Amygdala (tissue), 56 donors: ENCODE measurements around the gene SLC25A6.
"Not testable (repeated sequence)": the region's sequence is repeated elsewhere in the genome, so short reads cannot be mapped to it uniquely, and the experiment has no call there.

Source experiments
- DNase-seq, 56 donors: peaks; one replicate each; lab custom pipeline; 2025; lab: John Stamatoyannopoulos, UW

SLC25A6 gene

DNA sequence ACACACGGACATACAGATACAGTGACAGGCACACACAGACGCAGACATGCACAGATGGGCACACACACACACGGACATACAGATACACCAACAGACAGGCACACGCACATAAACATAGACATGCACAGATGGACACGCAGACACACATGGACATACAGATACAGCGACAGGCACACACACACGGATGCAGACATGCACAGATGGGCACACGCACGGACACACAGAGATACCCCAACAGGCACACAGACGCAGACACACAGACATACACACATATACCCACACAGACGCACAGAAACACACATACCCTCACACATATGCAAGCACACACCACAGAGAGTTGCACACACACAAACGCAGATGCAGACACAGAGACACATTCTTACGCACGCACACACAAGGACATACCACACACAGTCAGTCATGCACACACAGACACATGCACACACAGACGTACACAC is 24.4 kb upstream of the SLC25A6 start:
- DNase-seq: no peak

DNA sequence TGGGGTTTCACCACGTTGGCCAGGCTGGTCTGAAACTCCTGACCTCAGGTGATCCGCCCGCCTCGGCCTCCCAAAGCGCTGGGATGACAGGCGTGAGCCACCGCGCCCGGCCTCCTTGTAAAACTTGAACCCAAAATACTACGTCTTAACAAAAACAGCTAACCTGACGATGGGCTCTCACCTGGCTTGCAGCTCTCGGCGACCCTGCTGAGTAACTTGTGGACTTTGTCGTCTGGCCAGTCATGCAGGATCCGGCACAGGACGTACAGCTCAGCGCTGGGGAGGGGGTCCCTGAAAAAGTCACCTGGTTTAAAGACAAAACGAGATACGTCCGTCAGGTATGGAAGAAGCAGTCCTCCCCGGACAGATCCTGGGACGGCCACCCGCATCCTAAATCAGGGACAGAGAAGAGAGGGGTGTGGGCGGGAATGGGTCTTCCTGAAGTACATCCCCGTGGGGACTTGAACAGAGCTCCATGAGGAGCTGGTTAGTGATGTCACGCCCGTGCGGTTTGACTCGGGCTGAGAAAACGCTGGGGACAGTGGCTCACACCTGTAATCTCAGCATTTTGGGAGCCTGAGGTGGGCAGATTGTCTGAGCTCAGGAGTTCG is 20.7 kb upstream of the SLC25A6 start:
- DNase-seq: no peak

DNA sequence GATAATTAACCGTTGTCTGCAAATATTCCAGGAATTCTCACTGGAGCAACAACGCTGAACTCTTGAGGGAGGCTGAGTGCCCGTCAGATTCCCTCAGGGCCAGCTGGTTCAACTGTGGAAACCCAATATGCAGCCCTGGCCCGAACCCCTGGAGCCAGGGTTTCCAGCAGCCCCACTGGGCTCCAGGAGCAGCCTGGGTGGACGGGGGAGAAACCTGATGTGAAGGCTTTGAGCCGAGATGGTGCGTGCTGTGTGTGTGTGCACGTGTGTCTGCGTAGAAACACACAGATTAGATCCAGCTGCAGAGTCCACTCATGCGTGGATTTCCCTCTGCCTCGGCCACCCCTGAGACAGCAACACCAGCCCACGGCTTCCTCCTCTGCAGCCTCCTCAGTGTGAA is 19.4 kb upstream of the SLC25A6 start:
- DNase-seq: no peak

DNA sequence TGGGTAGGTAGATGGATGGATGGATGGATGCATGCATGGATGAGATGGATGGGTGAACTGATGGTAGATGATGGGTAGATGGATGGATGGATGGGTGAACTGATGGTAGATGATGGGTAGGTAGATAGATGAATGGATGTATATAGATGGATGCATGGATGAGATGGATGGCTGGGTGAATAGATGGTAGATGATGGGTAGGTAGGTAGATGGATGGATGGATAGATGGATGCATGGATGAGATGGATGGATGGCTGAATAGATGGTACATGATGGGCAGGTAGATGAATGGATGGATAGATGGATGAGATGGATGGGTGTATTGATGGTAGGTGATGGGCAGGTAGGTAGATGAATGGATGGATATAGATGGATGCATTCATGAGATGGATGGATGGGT is 15.1 kb upstream of the SLC25A6 start:
- no peak for DNase-seq

DNA sequence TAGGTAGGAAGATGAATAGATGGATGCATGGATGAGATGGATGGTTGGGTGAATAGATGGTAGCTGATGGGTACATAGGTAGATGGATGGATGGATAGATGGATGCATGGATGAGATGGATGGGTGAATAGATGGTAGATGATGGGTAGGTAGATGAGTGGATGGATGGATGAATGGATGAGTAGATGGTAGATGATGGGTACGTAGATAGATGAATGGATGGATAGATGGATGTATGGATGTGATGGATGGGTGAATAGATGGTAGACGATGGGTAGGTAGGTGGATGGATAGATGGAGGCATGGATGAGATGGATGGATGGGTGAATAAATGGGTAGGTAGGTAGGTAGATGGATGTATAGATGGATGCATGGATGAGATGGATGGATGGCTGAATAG is 13.9 kb upstream of the SLC25A6 start:
- DNase-seq: not testable (repeated sequence)

DNA sequence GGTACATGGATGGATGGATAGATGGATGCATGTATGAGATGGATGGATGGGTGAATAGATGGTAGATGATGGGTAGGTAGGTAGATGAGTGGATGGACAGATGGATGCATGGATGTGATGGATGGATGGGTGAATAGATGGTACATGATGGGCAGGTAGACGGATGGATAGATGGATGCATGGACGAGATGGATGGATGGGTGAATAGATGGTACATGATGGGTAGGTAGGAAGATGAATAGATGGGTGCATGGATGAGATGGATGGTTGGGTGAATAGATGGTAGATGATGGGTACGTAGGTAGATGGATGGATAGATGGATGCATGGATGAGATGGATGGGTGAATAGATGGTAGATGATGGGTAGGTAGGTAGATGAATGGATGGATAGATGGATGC is 12.0 kb upstream of the SLC25A6 start:
- not testable (repeated sequence) for DNase-seq

DNA sequence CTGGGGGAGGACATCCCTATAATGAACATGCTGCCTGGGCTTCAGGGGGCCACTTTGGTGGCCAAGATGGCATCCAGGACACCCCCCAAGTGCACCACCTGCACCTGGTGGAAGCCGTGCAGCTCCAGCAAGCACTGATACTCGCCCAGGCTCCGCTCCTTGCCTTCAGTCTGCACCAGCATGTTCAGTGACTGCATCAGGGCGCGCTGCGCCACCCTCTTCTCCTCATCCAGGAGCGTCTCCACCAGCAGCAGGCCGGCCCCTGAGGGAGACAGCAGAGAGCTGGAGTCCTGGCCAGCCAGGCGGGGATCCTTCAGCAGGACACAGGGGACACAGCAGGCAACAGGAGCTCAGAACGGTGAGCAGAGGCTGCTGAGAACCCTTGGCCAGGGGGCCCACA is 11.3 kb upstream of the SLC25A6 start:
- no peak for DNase-seq

DNA sequence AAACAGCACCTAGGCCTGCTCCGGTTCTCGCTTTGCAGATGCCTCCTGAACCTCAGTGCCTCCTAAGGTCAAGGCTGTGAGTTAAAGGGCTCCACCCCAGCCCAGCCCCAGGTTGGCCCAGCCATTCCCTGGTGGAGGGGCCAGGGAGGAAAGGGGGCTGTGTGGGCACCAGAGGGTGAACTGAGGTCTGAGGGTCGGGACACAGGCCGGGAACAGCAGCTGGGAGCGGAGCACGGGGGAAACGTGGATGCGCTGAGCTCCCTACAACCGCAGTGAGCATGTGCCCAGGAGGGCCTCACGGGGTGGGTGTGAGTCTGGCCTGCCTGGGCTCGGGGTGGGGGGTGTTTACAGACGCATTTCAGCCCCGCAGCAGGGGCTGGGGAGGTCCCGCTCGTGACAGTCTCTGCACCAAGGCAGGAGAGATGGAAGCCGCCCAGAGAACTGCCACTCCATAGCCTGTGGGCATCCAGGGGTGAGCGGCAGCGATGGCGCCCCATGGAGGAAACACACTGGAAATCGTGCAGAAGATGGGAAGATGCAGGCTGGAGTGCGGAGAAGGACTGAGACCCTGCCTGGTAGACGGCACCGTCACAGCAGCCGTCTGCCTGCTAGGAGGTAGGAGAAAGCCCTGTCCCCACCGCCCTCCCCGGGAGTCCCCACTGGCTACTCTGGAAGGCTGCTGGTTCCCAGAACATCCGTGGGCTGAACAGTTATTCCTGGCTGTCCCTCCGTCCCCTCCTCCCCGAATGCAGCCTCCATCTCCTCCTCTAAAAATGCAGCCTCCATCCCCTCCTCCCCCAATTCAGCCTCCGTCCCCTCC is 9.9 kb upstream of the SLC25A6 start:
- no peak for DNase-seq

DNA sequence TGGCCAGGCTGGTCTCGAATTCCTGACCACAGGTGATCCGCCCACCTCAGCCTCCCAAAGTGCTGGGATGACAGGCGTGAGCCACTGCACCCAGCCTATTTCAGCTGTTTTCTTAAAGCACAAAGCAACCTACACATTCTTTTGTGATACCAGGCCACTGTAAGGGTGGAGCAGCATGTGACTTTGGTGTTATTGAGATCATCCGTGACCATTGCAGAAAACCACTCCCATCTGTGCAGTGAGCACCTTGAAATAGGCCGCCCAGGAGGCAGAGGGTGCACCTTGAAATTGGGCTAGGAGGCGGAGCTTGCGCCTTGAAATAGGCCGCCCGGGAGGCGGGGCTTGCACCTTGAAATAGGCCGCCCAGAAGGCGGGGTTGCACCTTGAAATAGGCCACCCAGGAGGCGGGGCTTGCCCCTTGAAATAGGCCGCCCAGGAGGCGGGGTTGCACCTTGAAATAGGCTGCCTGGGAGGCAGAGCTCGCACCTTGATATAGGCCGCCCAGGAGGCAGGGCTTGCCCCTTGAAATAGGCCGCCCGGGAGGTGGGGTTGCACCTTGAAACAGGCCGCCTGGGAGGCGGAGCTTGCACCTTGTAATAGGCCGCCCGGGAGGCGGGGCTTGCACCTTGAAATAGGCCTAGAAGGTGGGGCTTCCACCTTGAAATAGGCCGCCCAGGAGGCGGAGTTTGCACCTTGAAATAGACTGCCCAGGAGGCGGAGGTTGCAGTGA is 9.0 kb upstream of the SLC25A6 start:
- no peak for DNase-seq

DNA sequence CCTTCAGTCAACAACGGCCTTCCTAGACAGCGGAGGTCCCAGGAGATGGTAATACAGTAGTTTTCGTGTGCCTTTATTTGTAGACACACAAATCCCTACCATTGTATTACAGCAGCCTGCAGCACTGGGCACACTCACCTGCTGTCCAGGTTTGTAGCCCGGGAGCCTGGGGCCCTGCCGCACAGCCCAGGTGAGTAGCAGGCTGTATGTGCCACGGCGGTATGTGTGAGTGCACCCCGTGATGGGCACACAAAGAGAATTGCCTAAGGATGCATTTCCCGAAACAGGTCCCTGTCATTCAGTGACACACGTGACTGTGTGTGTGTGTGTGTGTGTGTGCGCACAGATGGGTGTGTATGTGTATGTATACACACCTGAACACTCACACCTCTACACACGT is 8.1 kb upstream of the SLC25A6 start:
- no peak for DNase-seq

DNA sequence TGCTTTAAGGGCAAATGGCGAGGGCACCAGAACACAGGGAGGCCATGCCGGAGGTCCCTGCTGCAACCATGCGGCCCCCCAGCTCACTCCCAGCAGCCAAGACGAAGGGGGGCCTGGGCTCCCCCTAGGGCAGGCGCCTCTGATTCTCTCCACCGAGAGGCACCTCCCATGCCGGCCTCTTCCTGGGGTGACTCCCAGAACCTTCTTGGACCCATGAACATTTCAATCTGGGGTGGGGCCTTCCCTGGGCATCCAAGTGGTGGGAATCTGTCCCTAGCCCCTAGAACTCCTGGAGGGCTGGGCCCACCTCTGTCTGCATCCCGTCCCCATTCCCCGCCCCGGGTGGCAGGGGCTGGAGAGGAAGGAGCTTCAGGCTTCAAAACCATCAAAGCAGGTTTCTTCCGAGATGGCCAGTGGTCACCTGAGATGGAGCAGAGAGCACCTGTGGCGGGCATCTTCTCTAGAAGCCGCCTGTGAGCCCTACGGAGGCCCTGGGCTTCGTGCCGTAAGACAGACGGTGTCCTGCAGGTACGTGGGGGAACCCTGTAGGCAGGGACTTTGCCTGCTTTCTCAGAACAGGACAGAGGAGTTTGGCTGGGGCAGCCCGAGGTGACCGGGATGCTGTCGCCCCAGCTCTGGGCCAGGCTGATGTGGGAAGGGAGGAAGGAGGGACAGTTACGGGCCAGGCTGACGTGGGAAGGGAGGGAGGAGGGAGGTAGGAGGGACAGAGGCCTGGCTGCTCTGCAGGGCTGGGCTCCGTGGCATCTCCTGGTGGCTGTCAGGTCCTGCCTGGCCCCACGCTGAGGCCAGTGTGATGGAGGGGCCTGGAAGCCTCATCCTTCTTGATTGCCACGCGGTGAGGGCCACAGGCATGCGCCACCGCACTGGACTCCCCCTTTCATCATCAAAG is 6.8 kb upstream of the SLC25A6 start:
- DNase-seq: no peak

DNA sequence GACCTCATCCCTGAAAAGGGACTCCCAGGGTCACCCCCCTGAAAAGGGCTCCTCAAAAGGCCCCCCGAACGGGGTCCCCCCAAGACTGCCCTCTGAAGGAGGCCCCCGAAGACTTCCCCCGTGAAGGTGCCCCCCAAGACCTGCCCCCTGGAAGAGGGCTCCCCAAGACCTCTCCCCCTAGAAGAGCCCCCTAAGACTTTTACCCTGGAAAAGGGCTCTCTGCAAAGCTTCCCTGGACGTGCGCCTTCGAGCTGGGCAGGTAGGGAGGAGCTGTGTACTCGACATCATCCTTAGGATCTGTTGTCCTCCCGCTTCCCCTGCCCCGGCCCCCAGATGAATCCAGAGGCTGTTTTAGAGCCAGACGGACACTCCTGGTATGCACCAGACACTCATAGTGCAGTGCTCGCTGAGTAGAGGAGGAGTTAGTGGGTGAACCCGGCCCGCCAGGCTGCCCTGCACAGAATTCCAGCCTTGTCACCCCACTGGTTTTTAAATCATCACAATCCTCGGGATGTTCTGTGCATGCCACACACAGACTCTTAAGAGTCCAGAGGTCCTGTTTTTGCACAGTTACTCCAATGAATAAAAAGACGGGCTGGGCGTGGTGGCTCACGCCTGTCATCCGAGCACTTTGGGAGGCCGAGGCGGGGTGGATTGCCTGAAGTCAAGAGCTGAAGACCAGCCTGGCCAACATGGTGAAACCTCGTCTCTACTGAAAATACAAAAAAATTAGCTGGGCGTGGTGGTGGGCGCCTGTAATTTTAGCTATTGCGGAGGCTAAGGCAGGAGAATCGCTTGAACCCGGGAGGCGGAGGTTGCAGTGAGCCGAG is 5.7 kb upstream of the SLC25A6 start:
- no peak for DNase-seq

DNA sequence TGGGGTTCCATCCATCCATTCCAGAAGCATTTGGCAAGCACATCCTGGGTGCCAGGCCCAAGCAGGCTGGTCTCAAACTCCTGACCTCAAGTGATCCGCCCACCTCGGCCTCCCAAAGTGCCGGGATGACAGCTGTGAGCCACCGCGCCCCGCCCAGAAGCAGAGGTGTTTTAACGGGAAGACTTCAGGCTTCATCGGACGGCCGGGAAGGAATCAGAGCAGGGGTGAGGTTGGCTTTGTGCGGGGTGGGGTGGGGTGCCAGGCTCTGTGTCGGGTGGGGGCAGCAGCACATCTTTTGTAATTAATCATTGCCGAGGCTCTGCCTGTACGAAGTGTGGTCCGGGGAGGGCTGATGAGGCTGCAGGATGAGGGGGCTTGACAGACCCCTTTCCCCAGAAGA is 5.1 kb upstream of the SLC25A6 start:
- DNase-seq: no peak

DNA sequence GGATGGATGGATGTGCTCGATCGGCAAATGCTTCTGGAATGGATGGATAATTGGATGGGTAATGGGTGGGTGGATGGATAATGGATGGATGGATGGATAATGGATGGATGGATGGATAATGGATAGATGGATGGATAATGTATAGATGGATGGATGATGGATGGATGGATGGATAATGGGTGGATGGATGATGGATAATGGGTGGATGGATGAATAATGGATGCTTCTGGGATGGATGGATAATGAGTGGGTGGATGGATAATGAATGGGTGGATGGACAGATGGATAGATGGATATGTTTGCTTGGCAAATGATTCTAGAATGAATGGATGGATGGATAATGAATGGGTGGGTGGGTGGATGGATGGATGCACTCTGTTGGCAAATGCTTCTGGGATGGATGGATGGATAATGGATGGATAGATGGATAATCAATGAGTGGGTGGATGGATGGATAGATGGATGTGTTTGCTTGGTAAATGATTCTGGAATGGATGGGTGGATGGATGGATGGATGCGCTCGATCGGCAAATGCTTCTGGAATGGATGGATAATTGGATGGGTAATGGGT is 3.8 kb upstream of the SLC25A6 start:
- no peak for DNase-seq

DNA sequence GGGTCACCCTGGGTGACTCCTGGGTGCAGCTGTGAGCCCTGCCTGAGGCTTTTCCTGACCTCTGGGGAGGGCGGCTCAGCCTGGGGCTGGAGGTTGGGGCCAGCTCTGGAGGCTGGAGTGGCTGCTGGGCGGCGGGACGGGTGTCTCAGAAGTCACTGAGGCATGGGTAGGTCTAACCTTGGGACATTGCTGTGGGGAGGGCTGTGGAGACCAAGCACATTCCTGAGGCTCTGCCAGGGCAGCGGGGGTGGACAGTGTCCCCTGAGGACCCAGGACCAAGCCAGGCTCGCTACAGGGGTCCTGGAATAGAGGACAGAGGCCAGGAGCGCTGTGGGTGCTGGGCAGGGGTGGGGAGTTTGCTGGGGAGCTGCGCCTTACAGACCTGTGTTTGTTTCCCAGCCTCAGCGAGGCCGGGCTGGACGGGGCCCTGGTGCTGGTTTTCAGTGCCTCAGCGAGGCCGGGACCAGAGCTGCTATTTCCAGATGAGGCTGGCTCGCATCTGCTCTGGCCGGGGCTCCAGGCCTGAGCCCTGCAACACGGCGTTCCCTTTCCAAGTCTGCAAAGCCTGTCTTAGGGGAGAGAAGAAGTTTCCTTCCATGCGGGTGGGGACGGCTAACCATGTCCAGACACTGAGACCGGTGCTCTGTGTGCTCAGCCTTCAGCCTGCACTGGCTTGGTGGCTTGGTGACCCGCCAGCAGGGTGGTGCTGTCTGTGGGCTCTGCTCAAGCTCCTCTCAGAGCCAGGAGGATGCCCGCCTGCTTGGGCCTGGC is 3.0 kb upstream of the SLC25A6 start:
- no peak for DNase-seq

DNA sequence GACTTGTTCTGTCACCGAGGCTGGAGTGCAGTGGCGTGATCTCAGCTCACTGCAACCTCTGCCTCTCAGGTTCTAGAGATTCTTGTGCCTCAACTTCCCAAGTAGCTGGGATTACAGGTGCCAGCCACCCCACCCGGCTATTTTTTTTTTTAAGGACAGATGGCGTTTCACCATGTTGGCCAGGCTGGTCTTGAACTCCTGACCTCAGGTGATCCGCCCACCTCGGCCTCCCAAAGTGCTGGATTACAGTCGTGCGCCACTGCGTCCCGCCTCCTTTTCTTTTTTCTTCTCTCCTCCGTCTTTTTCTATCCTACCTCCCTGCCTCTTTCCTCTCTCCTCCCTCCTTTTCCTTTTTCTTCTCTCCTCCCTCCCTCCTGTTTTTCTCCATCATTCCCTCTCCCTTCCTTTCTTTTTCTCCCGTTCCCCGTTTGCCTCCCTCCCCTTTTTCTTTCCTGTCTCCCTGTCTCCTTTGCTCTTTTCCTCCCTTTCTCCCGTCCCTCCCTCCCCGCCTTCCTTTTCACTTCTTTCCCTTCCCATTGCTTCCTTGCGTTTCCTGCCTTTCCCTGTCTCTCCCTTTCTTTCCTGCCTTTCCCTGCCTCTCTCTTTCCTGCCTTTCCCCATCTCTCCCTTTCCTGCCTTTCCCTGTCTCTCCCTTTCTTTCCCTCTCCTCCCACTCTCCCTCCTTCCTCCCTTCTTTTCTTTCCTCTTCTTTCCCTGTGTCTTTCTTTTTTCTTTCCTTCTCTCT is 2.1 kb upstream of the SLC25A6 start:
- DNase-seq: no peak

DNA sequence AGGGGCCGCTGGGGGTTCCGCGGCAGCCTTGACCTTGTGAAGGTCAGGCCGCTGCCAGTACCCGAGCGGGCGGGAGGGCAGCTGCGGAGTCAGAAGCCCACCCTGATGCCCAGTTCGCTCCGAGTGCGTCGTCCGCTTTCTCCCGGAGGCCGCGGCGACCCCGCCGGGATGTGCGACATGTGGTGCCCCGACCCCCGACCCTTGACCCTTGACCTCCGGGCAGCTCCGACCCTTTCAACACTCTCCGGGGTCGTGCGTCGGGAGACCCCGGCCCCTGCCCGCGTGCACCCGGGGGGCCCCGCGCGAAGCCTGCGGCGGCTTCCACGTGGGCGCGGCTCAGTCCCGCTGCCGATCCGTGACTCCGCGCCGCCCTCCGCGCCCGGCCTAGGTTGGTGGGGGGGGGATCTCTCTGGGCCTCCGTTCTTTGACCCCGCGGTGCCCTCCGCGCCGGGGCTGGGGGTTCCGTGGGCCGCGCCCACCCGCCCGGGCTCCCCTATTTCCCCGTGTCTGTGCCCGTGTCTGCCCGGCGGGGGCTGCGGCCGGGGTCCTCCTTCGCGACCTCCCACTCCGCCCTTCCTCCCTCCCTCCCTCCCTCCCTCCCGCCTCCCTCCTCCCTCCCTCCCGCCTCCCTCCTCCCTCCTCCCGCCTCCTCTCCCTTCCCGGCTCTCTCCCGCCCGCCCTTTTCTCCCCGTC is 609 bp upstream of the SLC25A6 start:
- no peak for DNase-seq
